Caco-2 (cell line): ENCODE measurements around the gene SPCS1. TPM values are rescaled to one million over a fixed set of nuclear protein-coding genes. Genes with fewer than 3 reads are reported as not detected.

ENCODE experiments used
- BruUV-seq: library from RNA; stranded (reverse); fragments of 400-500 nt; replicated peaks from 2 replicates; lab custom pipeline; 2021; lab: Mats Ljungman, UMichigan
- CTCF ChIA-PET: fragments of 300-600 bp; sonication (Branson Sonifier 250); formaldehyde crosslinking; loops from one replicate; lab custom pipeline; 2022; ENCODE audit warnings: antibody characterized with exemption; lab: Charles Lee
- POLR2A ChIA-PET: fragments of 300-600 bp; sonication (Branson Sonifier 250); formaldehyde crosslinking; loops from one replicate; lab custom pipeline; 2022; ENCODE audit warnings: antibody characterized with exemption; lab: Charles Lee
- DNase-seq, 2 experiments: peaks; one replicate each; pipeline versions ENCODE4 v3.0.0 to v3.0.0-alpha.2; 2020 to 2022
- H3K27me3 ChIP-seq: replicated peaks from 2 replicates; pipeline ENCODE4 v1.6.0; 2011; ENCODE audit warnings: low read length; ENCODE audit not compliant: control insufficient read depth, insufficient read depth
- H3K36me3 ChIP-seq: 2 replicates; pipeline ENCODE4 v1.5.1; 2011; ENCODE audit warnings: low read length; ENCODE audit not compliant: control insufficient read depth, insufficient read depth
- H3K4me1 ChIP-seq: fragments of 250-450 bp; sonication (Bioruptor Pico); 2 replicates; pipeline ENCODE4 v1.5.1; 2020; ENCODE audit warnings: mild to moderate bottlenecking
- H3K4me3 ChIP-seq: 2 replicates; pipeline ENCODE4 v1.5.1; 2011; ENCODE audit warnings: low read depth, mild to moderate bottlenecking, control low read depth, low read length
- H3K9me3 ChIP-seq: fragments of 250-450 bp; sonication (Bioruptor Pico); 2 replicates; pipeline ENCODE4 v1.5.1; 2020; ENCODE audit warnings: mild to moderate bottlenecking, moderate library complexity
- H3K27ac Mint-ChIP-seq: one replicate; pipeline ENCODE4 v1.8.0; 2022; ENCODE audit warnings: mixed read lengths; ENCODE audit not compliant: unreplicated experiment
- H3K27me3 Mint-ChIP-seq: one replicate; pipeline ENCODE4 v1.8.0; 2022; ENCODE audit warnings: mixed read lengths; ENCODE audit not compliant: insufficient read depth, unreplicated experiment
- H3K36me3 Mint-ChIP-seq: one replicate; pipeline ENCODE4 v1.8.0; 2022; ENCODE audit warnings: mild to moderate bottlenecking, mixed read lengths; ENCODE audit not compliant: insufficient read depth, unreplicated experiment
- H3K4me1 Mint-ChIP-seq: one replicate; pipeline ENCODE4 v1.8.0; 2022; ENCODE audit warnings: low read depth, mixed read lengths; ENCODE audit not compliant: unreplicated experiment
- H3K4me3 Mint-ChIP-seq: one replicate; pipeline ENCODE4 v1.8.0; 2022; ENCODE audit warnings: mild to moderate bottlenecking, moderate library complexity, mixed read lengths; ENCODE audit not compliant: unreplicated experiment
- H3K9me3 Mint-ChIP-seq: one replicate; pipeline ENCODE4 v1.8.0; 2022; ENCODE audit warnings: mixed read lengths; ENCODE audit not compliant: unreplicated experiment
- intact Hi-C: fragments of 100-400 bp; cut with micrococcal nuclease; formaldehyde crosslinking; loops from one replicate; pipeline ENCODE4 v1.10.0; 2022; ENCODE audit not compliant: unreplicated experiment
- total RNA-seq: library from RNA; stranded (reverse); gene quantifications from 2 replicates; pipeline ENCODE4 v1.2.3, GENCODE V29; 2022
- TF ChIP-seq, protein P1 (sequence below), 2 experiments: fragments of 200-600 bp in 1 of 2; IDR thresholded peaks; 1 replicate in 1 of 2; 2 replicates in 1 of 2; pipeline versions ENCODE4 v1.5.1 to v1.8.0; 2011 to 2022; ENCODE audit warnings: antibody characterized with exemption in 1 of 2, control low read depth in 1 of 2, inconsistent platforms in 1 of 2, low read depth in 1 of 2, low read length in 1 of 2, mild to moderate bottlenecking in 1 of 2, moderate library complexity in 1 of 2; ENCODE audit not compliant: insufficient read depth in 1 of 2, severe bottlenecking in 1 of 2, unreplicated experiment in 1 of 2

Gene SPCS1
- total RNA-seq, 1 experiment from 2014 or later = 153 TPM

DNA sequence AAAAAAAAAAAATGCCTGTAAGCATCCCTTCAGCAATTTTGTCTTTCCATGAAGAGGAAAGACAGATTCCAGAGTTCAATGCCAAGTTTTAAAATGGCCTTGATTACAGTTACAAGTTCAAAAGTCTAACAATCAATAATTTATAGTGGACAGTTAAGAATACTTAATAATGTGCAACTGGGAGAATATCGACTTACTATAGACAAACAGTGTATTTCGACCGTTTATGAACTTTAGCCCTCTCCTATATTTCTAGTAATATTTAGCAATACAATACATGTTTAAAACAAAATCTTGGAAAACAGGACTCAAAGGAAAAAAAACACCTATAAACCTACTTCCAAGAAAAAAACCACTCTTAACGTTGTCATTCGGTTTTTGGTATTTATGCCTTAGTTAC, 21.7 kb upstream of the SPCS1 start:
- Histone ChIP-seq H3K9me3 (no peaks in the 10 kb centered on the region), H3K27me3 (no peaks in the 10 kb centered on the region), H3K36me3 (peaks cover 4% of the 10 kb centered on the region), H3K4me3 (no peak overlapping the region), H3K4me1 (peaks cover 41% of the 10 kb centered on the region)
- Mint-ChIP-seq H3K4me3 (peak overlapping the region; percentile 85), H3K36me3 (peaks cover 48% of the 10 kb centered on the region), H3K4me1 (peaks cover 14% of the 10 kb centered on the region), H3K27me3 (no peaks in the 10 kb centered on the region), H3K9me3 (no peaks in the 10 kb centered on the region), H3K27ac (no peak overlapping the region)
- no TSS peak for BruUV-seq
- ChIA-PET POLR2A (interaction anchor here (0.6 kb wide), 1 partner anchor 256 kb away, joined by 3 read pairs; no protein-coding TSS in a partner anchor), CTCF (no interaction called here)
- intact Hi-C loops = loop anchor here (10.0 kb wide), 2 partner anchors 149 to 259 kb away; partner anchors contain the start of genes NT5DC2 and UQCC5
- no peak for DNase-seq
- TF ChIP-seq, protein P1, sequence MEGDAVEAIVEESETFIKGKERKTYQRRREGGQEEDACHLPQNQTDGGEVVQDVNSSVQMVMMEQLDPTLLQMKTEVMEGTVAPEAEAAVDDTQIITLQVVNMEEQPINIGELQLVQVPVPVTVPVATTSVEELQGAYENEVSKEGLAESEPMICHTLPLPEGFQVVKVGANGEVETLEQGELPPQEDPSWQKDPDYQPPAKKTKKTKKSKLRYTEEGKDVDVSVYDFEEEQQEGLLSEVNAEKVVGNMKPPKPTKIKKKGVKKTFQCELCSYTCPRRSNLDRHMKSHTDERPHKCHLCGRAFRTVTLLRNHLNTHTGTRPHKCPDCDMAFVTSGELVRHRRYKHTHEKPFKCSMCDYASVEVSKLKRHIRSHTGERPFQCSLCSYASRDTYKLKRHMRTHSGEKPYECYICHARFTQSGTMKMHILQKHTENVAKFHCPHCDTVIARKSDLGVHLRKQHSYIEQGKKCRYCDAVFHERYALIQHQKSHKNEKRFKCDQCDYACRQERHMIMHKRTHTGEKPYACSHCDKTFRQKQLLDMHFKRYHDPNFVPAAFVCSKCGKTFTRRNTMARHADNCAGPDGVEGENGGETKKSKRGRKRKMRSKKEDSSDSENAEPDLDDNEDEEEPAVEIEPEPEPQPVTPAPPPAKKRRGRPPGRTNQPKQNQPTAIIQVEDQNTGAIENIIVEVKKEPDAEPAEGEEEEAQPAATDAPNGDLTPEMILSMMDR (IDR thresholded peaks at IDR 0.05; ENCODE audit: insufficient read depth in 1 of 2, low read depth in 1 of 2, low read length in 1 of 2, severe bottlenecking in 1 of 2, unreplicated experiment in 1 of 2) = no peak

DNA sequence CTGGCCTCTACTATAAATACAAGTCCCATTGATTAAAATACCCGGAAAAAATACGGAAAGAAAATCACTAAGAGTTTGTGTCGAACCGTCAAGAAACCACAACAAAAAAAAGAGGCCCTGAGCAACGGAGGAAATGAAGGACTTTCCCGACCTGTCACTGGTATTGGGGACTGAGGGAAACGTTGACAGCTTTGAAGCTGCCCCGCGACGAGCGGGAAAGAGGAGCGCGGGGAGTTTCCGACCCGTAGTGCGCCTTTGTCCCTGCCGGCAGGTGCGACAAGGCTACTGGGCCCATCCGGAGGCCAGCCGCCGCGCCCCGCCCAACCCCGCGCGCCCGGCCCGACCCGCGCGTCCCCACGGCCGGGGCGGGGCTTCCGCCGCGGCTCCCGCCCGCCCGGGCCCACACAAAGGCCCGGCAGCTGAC, 20.6 kb upstream of the SPCS1 start:
- H3K27ac Mint-ChIP-seq = peak overlapping the region; percentile 96
- BruUV-seq = no TSS peak
- Histone ChIP-seq H3K9me3 (no peaks in the 10 kb centered on the region), H3K4me1 (peaks cover 41% of the 10 kb centered on the region), H3K27me3 (no peaks in the 10 kb centered on the region), H3K4me3 (peak overlapping the region; percentile 98), H3K36me3 (peaks cover 5% of the 10 kb centered on the region)
- peak; percentile 86 to 90 for DNase-seq
- POLR2A ChIA-PET = interaction anchor here (0.6 kb wide), 1 partner anchor 361 kb away, joined by 6 read pairs; the partner anchor contains the start of gene SFMBT1
- CTCF ChIA-PET = interaction anchor here (0.6 kb wide), 1 partner anchor 94 kb away, joined by 5 read pairs; no protein-coding TSS in a partner anchor
- intact Hi-C loops = loop anchor here (10.0 kb wide), 2 partner anchors 150 to 260 kb away; partner anchors contain the start of genes NT5DC2 and UQCC5
- peak overlapping the region; percentile 85 for H3K4me3 Mint-ChIP-seq
- H3K36me3 Mint-ChIP-seq = peaks cover 49% of the 10 kb centered on the region
- TF ChIP-seq, protein P1 (IDR thresholded peaks at IDR 0.05; ENCODE audit: insufficient read depth in 1 of 2, low read depth in 1 of 2, low read length in 1 of 2, severe bottlenecking in 1 of 2, unreplicated experiment in 1 of 2) = no peak
- H3K9me3 Mint-ChIP-seq = no peaks in the 10 kb centered on the region
- H3K27me3 Mint-ChIP-seq = no peaks in the 10 kb centered on the region
- H3K4me1 Mint-ChIP-seq = peaks cover 19% of the 10 kb centered on the region

DNA sequence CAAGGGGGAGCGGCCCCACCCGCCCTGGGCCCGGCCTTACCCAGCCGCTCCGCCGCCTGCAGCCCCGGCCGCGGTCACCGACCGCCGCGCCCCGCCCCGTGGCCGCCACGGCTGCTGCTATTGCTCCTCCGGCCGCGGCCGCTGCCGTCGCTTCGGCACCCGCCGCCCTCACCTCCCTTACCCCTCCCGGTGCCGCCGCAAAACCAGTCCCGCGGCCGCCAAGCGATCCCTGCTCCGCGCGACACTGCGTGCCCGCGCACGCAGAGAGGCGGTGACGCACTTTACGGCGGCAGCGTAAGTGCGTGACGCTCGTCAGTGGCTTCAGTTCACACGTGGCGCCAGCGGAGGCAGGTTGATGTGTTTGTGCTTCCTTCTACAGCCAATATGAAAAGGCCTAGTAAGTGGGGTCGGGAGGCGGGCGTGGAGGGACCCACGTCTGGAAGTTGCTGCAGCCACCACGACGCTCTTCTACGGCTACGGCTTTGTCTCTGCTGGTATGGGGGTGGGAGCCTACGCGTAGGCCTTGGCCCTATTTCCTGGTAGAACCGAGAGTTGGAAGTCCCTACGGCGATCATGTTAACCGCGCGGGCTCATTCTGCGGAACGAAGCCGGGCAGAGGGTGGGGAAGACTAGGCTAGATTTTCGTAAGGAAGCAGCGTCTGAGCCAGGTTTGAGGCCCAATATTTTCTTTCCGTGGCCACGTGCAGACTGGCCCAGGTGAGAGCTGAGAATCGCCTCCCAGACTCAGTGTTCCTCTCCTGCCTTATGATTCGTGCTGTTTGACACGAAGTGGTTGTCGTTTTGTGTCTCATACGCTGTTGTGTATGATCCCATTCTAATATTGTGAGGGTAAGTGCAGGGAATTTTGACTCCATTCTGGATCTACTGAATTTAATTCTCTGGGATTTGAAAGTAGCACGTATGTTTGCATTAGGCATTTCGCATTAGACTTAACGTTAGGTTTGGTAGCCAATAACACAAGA, 19.9 kb upstream of the SPCS1 start, which contains the start of the genes GNL3 and PBRM1:
Gene GNL3, plus strand, starts transcription at position 324 of the 983 bp plus-strand sequence. Its CDS starts 61 bp downstream, at position 385.
Gene PBRM1, minus strand, starts transcription at position 205 of the 983 bp plus-strand sequence.
- Mint-ChIP-seq H3K36me3 (peaks cover 56% of the 10 kb centered on the region), H3K27me3 (no peaks in the 10 kb centered on the region), H3K4me3 (peak within 1 kb of the TSS; percentile 85), H3K4me1 (peaks cover 19% of the 10 kb centered on the region), H3K9me3 (no peaks in the 10 kb centered on the region), H3K27ac (peak within 1 kb of the TSS; percentile 96)
- H3K9me3 ChIP-seq = no peaks in the 10 kb centered on the region
- CTCF ChIA-PET = interaction anchor here (0.6 kb wide), 1 partner anchor 135 kb away, joined by 5 read pairs; no protein-coding TSS in a partner anchor
- no peaks in the 10 kb centered on the region for H3K27me3 ChIP-seq
- H3K36me3 ChIP-seq = peaks cover 5% of the 10 kb centered on the region
- intact Hi-C loops = loop anchor here (10.0 kb wide), 2 partner anchors 151 to 261 kb away; partner anchors contain the start of genes NT5DC2 and UQCC5
- DNase-seq = peak; percentile 94 to 95
- TF ChIP-seq, protein P1 (IDR thresholded peaks at IDR 0.05; ENCODE audit: insufficient read depth in 1 of 2, low read depth in 1 of 2, low read length in 1 of 2, severe bottlenecking in 1 of 2, unreplicated experiment in 1 of 2) = no peak
- H3K4me3 ChIP-seq = peak within 1 kb of the TSS; percentile 98
- TSS peak; percentile 60 for BruUV-seq
- POLR2A ChIA-PET = no interaction called here
- peaks cover 41% of the 10 kb centered on the region for H3K4me1 ChIP-seq
